GM12878 (cell line): ENCODE data around the gene PFKFB2. TPM values are rescaled to one million over a fixed set of nuclear protein-coding genes. Genes with fewer than 3 reads are reported as not detected.

Source experiments
- ATAC-seq: fragments of 200-7000 bp; cut with Tn5 transposase; 3 replicates; pipeline ENCODE4 v1.9.1; 2020; ENCODE audit warnings: mild to moderate bottlenecking, moderate library complexity
- BruUV-seq: library from RNA; stranded (reverse); fragments of 400-500 nt; replicated peaks from 2 replicates; lab custom pipeline; 2021; lab: Mats Ljungman, UMichigan
- CTCF ChIA-PET: fragments of 300-600 bp; sonication (Branson Sonifier 250); formaldehyde crosslinking; extraction: SDS; loops from one replicate; lab custom pipeline; 2021; ENCODE audit warnings: inconsistent platforms; lab: Yijun Ruan, JAX
- POLR2A ChIA-PET: fragments of 350-600 bp; formaldehyde crosslinking; extraction: SDS; loops from one replicate; lab custom pipeline; 2021; ENCODE audit warnings: inconsistent platforms; lab: Charles Lee
- RAD21 ChIA-PET: fragments of 300-600 bp; sonication (Branson Sonifier 250); formaldehyde crosslinking; loops from one replicate; lab custom pipeline; 2023; ENCODE audit warnings: antibody characterized with exemption; ENCODE audit not compliant: unreplicated experiment; lab: Charles Lee
- SMC1A ChIA-PET: fragments of 300-600 bp; sonication (Branson Sonifier 250); formaldehyde crosslinking; loops from one replicate; lab custom pipeline; 2023; ENCODE audit not compliant: unreplicated experiment, uncharacterized antibody; lab: Charles Lee
- DNase-seq: peaks from one replicate; pipeline ENCODE4 v3.0.0-alpha.2; 2011; ENCODE audit warnings: low read depth, low spot score
- FAIRE-seq: peaks from 3 replicates; lab custom pipeline; 2011; peaks lifted over from hg19 to GRCh38; lab: Jason Lieb, UNC
- H2AFZ ChIP-seq: 2 replicates; pipeline ENCODE4 v1.6.0; 2011; ENCODE audit warnings: low read depth, low read length, control low read depth; ENCODE audit not compliant: control insufficient read depth
- H3K27ac ChIP-seq: 2 replicates; pipeline ENCODE4 v1.5.1; 2011; ENCODE audit warnings: control low read depth; ENCODE audit not compliant: control insufficient read depth, insufficient read depth
- H3K27me3 ChIP-seq, 2 experiments: replicated peaks in 1 of 2; 2 replicates each; pipeline versions ENCODE4 v1.6.0 to v1.6.1; 2011; ENCODE audit warnings: low read length in 1 of 2; ENCODE audit not compliant: control insufficient read depth in 2 of 2, insufficient read depth in 2 of 2
- H3K36me3 ChIP-seq, 2 experiments: 2 replicates each; pipeline ENCODE4 v1.5.1; 2011; ENCODE audit warnings: low read length in 1 of 2; ENCODE audit not compliant: control insufficient read depth in 2 of 2, insufficient read depth in 2 of 2
- H3K4me1 ChIP-seq: 2 replicates; pipeline ENCODE4 v1.6.1; 2011; ENCODE audit warnings: mild to moderate bottlenecking, low read length, moderate library complexity, mixed read lengths; ENCODE audit not compliant: control insufficient read depth, insufficient read depth
- H3K4me2 ChIP-seq: 2 replicates; pipeline ENCODE4 v1.6.0; 2011; ENCODE audit warnings: control low read depth; ENCODE audit not compliant: control insufficient read depth, insufficient read depth
- H3K4me3 ChIP-seq: fragments of 200-600 bp; sonication (generic); 2 replicates; pipeline ENCODE4 v1.5.1; 2016
- H3K79me2 ChIP-seq: 2 replicates; pipeline ENCODE4 v1.6.0; 2011; ENCODE audit warnings: low read length; ENCODE audit not compliant: control insufficient read depth, insufficient read depth
- H3K9ac ChIP-seq: 2 replicates; pipeline ENCODE4 v1.8.0; 2011; ENCODE audit warnings: low read length, control low read depth, mixed read lengths; ENCODE audit not compliant: control insufficient read depth, insufficient read depth
- H3K9me3 ChIP-seq: replicated peaks from 3 replicates; pipeline ENCODE4 v1.5.1; 2011; ENCODE audit warnings: mild to moderate bottlenecking, low read length; ENCODE audit not compliant: control insufficient read depth, insufficient read depth
- H4K20me1 ChIP-seq: 2 replicates; pipeline ENCODE4 v1.6.0; 2011; ENCODE audit not compliant: control insufficient read depth, insufficient read depth
- BCLAF1 ChIP-seq: fragments of 450-650 bp; IDR thresholded peaks from 2 replicates; pipeline ENCODE4 v1.6.1; 2017; ENCODE audit warnings: antibody characterized with exemption, mild to moderate bottlenecking, moderate library complexity
- BMI1 ChIP-seq: fragments of 450-650 bp; IDR thresholded peaks from 2 replicates; pipeline ENCODE4 v1.6.1; 2016; ENCODE audit warnings: mild to moderate bottlenecking, moderate library complexity, borderline replicate concordance
- CHD4 ChIP-seq: fragments of 200-600 bp; sonication (generic); IDR thresholded peaks from 2 replicates; pipeline ENCODE4 v1.6.1; 2016; ENCODE audit warnings: mild to moderate bottlenecking
- E4F1 ChIP-seq: fragments of 450-650 bp; IDR thresholded peaks from 2 replicates; pipeline ENCODE4 v1.6.1; 2018; ENCODE audit warnings: borderline replicate concordance, mild to moderate bottlenecking; ENCODE audit not compliant: partially characterized antibody
- IKZF1 ChIP-seq: fragments of 450-650 bp; conservative IDR thresholded peaks from 2 replicates; pipeline ENCODE4 v1.6.1; 2017; ENCODE audit warnings: antibody characterized with exemption, mild to moderate bottlenecking
- IRF4 ChIP-seq: IDR thresholded peaks from 2 replicates; pipeline ENCODE4 v1.6.1; 2011; ENCODE audit warnings: low read depth, low read length
- KDM1A ChIP-seq: fragments of 200-600 bp; sonication (generic); IDR thresholded peaks from 2 replicates; pipeline ENCODE4 v1.6.1; 2016; ENCODE audit warnings: borderline replicate concordance
- MAX ChIP-seq: IDR thresholded peaks from 2 replicates; pipeline ENCODE4 v1.6.1; 2012; ENCODE audit warnings: low read depth, low read length, improper control_type of control experiment
- MTA3 ChIP-seq: IDR thresholded peaks from 2 replicates; pipeline ENCODE4 v1.6.1; 2012; ENCODE audit warnings: low read length, inconsistent platforms, borderline replicate concordance
- NKRF ChIP-seq: fragments of 450-650 bp; conservative IDR thresholded peaks from 2 replicates; pipeline ENCODE4 v1.6.1; 2017; ENCODE audit warnings: mild to moderate bottlenecking, moderate library complexity
- PKNOX1 ChIP-seq: fragments of 450-650 bp; IDR thresholded peaks from 2 replicates; pipeline ENCODE4 v1.6.1; 2016; ENCODE audit warnings: mild to moderate bottlenecking
- PML ChIP-seq: IDR thresholded peaks from 2 replicates; pipeline ENCODE4 v1.6.1; 2012; ENCODE audit warnings: low read length, inconsistent platforms
- RAD51 ChIP-seq: fragments of 450-650 bp; IDR thresholded peaks from 2 replicates; pipeline ENCODE4 v1.6.1; 2016; ENCODE audit warnings: moderate library complexity, mild to moderate bottlenecking, inconsistent platforms
- SIX5 ChIP-seq: IDR thresholded peaks from 2 replicates; pipeline ENCODE4 v1.6.1; 2011; ENCODE audit warnings: mild to moderate bottlenecking, low read depth, low read length, moderate library complexity; ENCODE audit not compliant: severe bottlenecking
- TAF1 ChIP-seq: IDR thresholded peaks from 2 replicates; pipeline ENCODE4 v1.6.1; 2011; ENCODE audit warnings: mild to moderate bottlenecking, low read depth, low read length, borderline replicate concordance
- in situ Hi-C: fragments of 300-500 bp; cut with MboI; formaldehyde crosslinking; loops from 9 replicates; pipeline ENCODE4 v1.14.3; 2018; ENCODE audit warnings: mixed read lengths
- intact Hi-C: fragments of 100-400 bp; cut with micrococcal nuclease; formaldehyde crosslinking; loops from one replicate; pipeline ENCODE4 v1.14.2; 2022; ENCODE audit not compliant: unreplicated experiment
- polyA plus RNA-seq, 11 experiments: library from polyadenylated mRNA; depleted of rRNA in 4 of 11; unstranded in 6 of 11; stranded (reverse) in 5 of 11; fragments of >200 nt; fragmentation: Nextera tagmentation in 4 of 11; fragmentation: Illumina TruSeq in 1 of 11; extraction: Ambion mirVana in 4 of 11; extraction: Trizol in 1 of 11; gene quantifications; 1 replicate in 1 of 11; 2 replicates in 10 of 11; pipeline versions ENCODE4 v1.2.1 to v1.2.3, GENCODE V29; 2011 to 2016; ENCODE audit warnings: inconsistent platforms in 2 of 11, missing spikeins in 2 of 11, low read depth in 1 of 11
- total RNA-seq, 4 experiments: library from RNA; depleted of rRNA in 3 of 4; stranded (reverse); fragments of >200 nt in 3 of 4; fragmentation: Illumina TruSeq in 1 of 4; extraction: Trizol in 1 of 4; gene quantifications; 2 replicates each; pipeline versions ENCODE4 v1.2.1 to v1.2.3, GENCODE V29; 2013 to 2021

PFKFB2 gene
- total and polyA plus RNA-seq, 10 of the 15 experiments (the other 5 are each of a cell fraction or from before 2014, with no cell fraction given), result 0.40 to 1.3 (median 1.0) TPM

GRCh38 chr1:207129053-207129452 lies 76.0 kb downstream of the PFKFB2 start:
- no peak for DNase-seq
- Histone ChIP-seq H3K4me2 (no peak overlapping the region), H3K4me1 (no peaks in the 10 kb centered on the region), H3K27me3 (no peaks in the 10 kb centered on the region), H3K9ac (no peak overlapping the region), H2AFZ (no peak overlapping the region), H3K36me3 (no peaks in the 10 kb centered on the region), H3K79me2 (no peaks in the 10 kb centered on the region), H3K4me3 (no peak overlapping the region), H3K9me3 (peaks cover 3% of the 10 kb centered on the region), H3K27ac (no peak overlapping the region), H4K20me1 (no peaks in the 10 kb centered on the region)
- no peak for FAIRE-seq
- POLR2A ChIA-PET, result no interaction called here
- SMC1A ChIA-PET, result no interaction called here
- in situ Hi-C loops (no loop called here), intact Hi-C loops (no loop called here)
- ATAC-seq, result no peak
- no peak for TF ChIP-seq CHD4
- TF ChIP-seq PML, result no peak
- TF ChIP-seq IRF4, result no peak
- TF ChIP-seq SIX5, result no peak
- no peak for TF ChIP-seq E4F1
- TF ChIP-seq BCLAF1, result no peak
- TF ChIP-seq TAF1, result no peak
- TF ChIP-seq KDM1A, result no peak
- TF ChIP-seq MTA3, result no peak
- no peak for TF ChIP-seq IKZF1
- no peak for TF ChIP-seq NKRF
- TF ChIP-seq PKNOX1, result no peak
- TF ChIP-seq BMI1, result no peak
- no peak for TF ChIP-seq RAD51
- TF ChIP-seq MAX, result no peak
- CTCF ChIA-PET, result no interaction called here
- RAD21 ChIA-PET, result no interaction called here
- no TSS peak for BruUV-seq
